HG02623 (cell line): ENCODE results near the gene CDK2.
A peak's percentile ranks its signal among the peaks of the same experiment; 100 is the strongest.
"Not testable (repeated sequence)": the region's sequence is repeated elsewhere in the genome, so short reads cannot be mapped to it uniquely, and the experiment has no call there.

ENCODE experiments used
- ATAC-seq: cut with Tn5 transposase; IDR thresholded peaks from one replicate; pipeline ENCODE4 v1.9.1; 2021; ENCODE audit warnings: moderate library complexity; ENCODE audit not compliant: unreplicated experiment

CDK2 gene

DNA sequence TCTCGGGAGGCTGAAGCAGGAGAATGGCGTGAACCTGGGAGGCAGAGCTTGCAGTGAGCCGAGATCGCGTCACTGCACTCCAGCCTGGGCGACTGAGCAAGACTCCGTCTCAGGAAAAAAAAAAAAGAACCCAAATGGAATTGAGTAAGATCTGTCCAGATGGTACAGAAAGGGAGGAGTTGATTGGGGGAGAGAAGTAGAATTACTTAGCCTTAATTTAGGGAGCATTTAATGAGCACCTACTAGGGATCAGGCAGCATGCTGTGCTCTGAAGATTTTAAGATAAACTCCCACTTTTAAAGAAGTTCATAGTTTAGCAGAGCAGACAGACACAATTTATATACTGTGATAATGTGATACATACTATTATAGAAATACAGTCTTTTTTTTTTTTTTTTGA, 11.8 kb downstream of the CDK2 start:
- no peak for ATAC-seq

DNA sequence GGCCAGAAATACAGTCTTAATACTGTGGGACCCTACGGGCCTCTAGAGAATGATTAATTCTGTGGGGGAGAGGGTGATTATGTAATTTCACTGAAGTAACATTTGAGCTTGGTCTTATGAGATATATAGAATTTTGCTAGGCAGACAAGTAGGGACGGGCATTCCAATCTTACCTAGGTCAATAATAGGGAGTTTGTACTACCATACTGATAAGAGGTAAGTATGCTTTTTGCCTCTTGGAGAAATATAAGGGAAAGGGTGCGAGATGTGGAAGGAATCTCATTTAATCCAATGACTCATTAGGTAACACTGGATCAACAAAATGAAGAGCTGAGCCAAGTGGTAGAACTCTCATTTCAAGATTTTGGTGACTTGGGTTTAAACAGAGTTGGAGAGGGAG, 12.4 kb downstream of the CDK2 start:
- ATAC-seq, result no peak

DNA sequence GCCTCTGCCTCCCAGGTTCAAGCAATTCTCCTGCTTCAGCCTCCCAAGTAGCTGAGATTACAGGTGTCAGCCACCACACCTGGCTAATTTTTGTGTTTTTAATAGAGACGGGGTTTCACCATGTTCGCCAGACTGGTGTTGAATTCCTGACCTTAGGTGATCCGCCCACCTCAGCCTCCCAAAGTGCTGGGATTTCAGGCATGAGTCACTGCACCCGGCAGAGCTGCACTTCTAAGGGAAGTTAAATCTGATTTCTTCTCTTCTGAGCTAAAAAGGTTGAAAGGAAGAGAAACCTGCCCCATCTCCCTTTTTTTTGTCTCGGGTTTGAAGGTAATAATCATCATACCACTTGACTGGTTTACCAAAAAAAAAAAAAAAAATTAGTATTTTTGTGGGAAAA, 15.3 kb downstream of the CDK2 start:
- ATAC-seq, result not testable (repeated sequence)

DNA sequence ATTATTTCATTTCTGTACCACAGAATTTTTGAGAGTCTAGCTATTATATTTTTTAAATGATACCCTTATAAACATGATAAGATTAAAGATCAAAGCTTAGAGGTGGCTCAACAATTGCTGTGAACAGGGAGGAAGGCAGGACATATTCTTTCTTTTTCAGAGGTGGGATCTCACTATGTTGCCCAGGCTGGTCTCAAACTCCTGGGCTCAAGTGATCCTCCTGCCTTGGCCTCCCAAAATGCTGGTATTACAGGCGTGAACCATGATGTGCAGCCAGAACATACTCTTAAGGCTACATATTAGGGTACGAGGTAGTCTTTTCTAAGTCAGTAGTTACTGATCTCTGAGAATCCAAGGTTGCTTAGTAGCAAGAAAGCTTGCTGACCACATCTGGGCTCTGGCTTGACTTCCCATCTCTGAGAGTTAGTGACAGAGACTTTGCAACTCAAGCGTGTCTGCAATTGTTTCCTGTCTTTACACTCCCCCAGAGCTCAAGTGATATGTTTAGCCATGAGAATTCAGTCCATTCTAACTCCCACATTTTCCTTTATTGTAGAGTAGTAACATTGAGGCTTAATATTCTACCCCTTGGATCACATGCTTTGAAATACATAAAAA, 15.8 kb downstream of the CDK2 start:
- ATAC-seq, result peak; percentile 72

DNA sequence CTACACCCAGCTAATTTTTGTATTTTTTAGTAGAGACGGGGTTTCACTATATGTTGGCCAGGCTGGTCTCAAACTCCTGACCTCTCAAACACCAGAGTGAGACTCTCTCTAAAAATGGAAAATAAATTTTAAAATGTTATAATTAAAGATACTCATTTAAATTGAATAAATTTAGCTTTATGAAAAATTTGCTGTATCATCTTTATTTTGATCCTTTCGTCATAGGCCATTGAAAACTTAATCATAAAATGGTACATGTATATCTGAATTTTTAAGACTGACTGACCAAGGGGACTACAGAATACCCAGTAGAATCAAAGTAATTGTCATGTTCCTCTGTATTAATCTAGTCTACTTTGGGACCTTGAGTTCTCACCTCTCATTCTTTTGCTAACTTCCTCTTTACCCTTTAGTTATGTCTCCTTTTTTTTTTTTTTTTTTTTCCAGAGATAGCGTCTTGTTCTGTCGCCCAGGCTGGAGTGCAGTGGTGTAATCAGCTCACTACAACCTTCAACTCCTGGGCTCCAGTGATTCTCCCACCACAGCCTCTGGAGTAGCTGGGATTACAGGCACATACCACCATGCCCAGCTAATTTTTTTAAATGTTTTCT, 16.7 kb downstream of the CDK2 start:
- no peak for ATAC-seq

DNA sequence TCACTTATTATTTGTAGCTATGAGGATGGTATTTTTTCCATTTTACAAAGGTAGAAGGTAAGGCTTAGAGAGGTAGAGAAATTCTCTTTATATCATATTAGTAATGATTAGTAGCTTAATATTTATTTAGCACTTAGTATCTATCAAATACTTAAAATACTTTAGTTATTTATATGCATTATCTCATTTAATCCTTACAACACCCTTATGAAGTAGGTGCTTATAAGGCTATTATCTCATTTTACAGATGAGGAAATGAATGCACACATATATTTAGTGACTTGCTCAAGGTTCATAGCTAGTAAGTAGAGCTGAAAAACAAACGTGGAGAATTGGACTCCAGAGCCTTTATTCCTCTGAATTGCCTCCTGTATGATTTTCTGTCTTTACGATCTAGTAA, 18.2 kb downstream of the CDK2 start:
- ATAC-seq, result no peak

DNA sequence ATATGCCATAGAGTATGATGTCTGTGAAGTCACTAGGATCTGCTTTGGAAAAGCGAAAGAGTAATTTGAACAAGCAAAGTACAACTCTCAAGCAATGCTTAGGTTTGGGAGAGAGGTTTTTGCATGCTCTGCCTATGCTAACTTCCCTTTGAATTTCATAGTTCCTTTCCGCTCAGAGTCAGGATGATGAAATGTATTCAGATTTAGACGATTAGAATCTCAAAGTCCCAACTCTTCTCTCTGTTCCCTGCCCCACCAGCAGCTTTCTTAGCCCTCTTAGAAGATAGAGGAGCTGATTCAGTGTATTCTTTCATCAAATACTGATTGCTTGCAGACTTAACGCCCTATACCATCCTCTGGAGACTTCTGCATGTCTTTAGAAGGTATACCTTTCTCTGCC, 18.7 kb downstream of the CDK2 start:
- ATAC-seq, result no peak

DNA sequence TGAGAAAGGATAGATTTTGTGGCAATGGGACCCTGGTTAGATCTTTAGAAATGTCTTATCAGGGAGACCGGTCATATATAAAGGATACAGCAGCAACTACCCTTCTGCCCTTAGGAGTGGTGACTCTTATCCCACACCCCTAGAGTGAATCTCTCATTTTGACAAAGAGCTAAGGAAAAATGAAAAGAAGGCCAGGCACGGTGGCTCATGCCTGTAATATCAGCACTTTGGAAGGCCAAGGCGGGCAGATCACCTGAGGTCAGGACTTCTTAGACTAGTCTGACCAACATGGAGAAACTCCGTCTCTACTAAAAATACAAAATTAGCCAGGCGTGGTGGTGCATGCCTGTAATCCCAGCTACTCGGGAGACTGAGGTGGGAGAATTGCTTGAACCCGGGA, 19.3 kb downstream of the CDK2 start:
- ATAC-seq, result not testable (repeated sequence)

DNA sequence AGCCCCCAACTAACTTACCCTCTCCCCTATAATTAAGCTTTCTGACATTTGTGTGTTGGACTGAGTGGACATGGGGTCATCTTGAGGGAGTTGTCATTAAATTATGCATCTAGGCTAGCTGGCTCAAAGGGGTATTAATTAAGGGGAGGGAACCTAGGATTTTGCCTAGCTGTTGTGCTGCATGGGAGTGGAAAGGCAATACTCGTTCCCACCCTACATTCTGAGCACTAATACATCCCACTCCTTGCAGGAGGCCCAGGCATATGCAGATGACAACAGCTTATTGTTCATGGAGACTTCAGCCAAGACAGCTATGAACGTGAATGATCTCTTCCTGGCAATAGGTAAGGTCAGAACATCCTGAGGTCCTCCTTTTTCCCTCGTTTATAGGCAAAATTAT, 24.5 kb downstream of the CDK2 start:
- no peak for ATAC-seq

DNA sequence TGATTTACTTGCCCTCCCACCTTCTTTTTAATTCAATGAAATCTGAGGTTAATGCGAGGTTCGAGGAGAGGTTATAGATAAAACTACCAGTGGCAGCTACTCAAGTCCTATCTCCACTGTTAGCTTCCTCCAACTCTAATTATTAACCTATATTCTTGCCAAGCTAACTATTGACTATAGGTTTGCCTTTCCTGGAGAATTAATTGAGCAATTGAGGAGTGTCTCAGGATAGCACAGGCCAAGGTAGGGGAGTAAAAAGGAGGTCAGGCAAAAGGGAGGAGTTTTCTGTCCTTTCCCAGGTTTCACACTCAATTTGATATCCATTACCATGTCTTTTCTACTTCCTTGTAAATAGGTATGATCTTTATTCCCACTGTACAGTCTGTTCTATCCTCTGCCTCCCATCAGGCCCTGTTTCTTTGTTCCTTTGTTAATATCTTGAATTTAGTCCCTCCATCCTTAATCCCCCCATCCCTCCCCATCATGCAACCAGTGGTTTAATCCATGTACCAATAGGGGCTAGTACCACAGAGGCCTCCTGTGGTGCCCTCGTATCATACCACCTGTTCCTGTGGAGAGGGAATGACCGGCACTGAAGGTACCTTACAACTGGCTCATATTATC, 26.7 kb downstream of the CDK2 start:
- ATAC-seq, result no peak

DNA sequence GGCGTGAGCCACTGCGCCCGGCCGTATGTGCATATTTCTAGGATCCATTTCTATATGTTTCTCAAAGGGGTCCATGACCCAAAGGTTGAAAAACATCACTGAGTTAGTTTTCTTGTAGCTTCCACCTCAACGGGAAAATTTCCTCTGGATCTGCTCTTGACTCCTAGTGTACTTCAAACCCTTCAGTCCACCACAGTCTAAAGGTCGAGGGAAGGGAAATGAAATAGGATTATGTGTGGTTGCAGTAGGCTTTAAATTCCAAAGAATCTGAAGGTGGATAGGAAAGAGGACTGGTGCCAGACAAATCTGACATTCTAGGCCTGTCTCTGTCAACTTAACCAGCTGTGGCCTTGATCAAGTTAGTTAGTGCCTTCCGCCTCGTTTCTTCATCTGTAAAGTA, 28.7 kb downstream of the CDK2 start:
- ATAC-seq, result no peak

DNA sequence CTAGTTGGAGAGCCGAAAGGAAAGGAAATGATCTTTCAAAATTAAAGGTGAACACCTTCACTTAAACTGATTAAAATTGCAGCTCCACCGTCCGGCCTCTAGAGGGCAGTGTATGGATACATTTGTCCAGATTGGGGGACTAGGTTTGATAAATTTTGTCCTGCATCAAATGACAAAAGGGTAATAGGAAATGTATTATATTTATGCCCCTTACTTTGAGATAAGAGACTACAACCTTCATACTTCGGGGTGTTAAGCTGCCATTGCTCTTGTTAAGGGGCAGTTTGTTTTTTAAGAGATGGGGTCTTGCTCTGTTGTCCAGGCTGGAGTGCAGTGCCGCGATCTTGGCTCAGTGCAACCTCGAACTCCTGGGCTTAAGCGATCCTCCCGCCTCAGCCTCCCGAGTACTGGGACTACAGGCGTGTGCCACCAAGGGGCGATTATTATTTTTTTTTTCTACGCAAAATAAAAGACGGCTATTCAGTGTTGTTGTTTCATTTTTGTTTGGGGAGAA, 29.6 kb downstream of the CDK2 start:
- ATAC-seq, result no peak

DNA sequence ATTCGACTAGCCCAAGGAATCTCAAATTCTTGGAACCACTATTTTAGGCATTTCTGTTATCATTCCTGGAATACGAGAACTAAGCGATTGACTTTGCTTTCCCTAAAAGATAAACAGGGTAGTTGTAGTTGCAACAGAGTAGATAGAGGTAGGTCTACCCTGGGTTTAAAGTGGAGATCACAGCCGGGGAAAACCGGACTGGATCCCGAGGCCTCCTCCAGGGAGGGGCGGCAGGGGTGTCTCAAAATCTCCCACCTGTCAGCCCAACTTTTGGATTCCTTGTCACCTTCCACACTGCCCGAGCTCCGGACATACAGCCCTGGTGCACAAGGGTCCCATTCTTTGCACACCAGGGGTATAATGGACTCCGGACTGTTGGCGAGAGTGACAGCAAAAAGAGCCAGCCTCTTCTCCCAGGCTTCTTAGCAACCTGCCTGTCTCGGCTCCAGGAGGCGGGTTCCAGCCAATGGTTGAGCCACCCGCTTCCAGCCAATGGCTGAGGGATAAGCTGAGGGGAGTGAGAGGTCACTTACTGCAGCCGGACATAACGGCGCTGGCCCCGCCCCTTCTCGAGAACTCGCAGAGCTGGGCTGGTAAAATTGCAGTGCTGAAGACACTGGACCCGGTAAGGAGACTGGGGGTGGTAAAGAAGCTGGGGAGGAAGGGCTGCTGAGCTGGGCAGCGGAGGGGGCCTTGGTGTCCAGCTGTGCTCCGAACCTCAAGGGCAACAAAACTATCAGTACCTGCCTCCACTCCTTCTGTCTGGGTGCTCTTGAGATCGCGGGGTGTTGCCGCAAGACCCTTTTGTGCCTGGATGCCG, 30.3 kb downstream of the CDK2 start, which contains the start of gene SUOX:
Gene SUOX, plus strand, starts transcription at position 562 of the 820 bp plus-strand sequence. CDS start 4,946 bp downstream, outside the sequence.
- ATAC-seq, result peak; percentile 99

DNA sequence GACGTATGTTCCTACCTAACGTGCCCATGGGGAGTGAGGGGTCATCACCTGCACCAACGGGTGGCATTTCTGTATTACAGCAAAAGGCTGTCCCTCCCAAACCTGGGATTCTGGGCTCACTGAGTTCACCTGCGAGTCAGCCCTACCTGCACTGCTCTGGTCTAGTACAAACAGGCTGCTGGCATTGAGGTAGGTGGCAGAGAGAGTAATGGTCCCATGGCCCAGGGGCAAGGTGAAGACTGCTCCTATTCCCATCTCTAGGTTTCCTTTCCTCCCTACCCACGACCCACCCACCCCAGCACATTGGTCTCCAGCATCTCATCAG, 30.9 kb downstream of the CDK2 start:
- ATAC-seq, result no peak

DNA sequence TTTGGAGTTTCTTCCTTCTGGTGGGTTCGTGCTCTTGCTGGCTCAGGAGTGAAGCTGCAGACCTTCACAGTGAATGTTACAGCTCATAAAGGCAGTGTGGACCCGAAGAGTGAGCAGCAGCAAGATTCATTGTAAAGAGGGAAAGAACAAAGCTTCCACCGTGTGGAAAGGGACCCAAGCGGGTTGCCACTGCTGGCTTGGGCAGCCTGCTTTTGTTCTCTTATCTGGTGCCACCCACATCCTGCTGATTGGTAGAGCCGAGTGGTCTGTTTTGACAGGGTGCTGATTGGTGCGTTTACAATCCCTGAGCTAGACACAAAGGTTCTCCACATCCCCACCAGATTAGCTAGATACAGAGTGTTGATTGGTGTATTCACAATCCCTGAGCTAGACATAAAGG, 32.9 kb downstream of the CDK2 start:
- ATAC-seq, result not testable (repeated sequence)

DNA sequence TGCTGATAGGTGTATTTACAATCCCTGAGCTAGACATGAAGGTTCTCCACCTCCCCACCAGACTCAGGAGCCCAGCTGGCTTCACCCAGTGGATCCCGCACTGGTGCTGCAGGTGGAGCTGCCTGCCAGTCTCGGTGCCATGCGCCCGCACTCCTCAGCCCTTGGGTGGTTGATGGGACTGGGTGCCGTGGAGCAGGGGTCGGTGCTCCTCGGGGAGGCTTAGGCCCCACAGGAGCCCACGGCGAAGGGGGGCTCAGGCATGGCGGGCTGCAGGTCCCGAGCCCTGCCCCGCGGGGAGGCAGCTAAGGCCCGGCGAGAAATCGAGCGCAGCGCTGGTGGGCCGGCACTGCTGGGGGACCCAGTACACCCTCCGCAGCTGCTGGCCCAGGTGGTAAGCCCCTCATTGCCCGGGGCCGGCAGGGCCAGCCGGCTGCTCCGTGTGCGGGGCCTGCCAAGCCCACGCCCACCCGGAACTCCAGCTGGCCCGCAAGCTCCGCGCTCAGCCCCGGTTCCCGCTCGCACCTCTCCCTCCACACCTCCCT, 33.4 kb downstream of the CDK2 start:
- ATAC-seq, result not testable (repeated sequence)

DNA sequence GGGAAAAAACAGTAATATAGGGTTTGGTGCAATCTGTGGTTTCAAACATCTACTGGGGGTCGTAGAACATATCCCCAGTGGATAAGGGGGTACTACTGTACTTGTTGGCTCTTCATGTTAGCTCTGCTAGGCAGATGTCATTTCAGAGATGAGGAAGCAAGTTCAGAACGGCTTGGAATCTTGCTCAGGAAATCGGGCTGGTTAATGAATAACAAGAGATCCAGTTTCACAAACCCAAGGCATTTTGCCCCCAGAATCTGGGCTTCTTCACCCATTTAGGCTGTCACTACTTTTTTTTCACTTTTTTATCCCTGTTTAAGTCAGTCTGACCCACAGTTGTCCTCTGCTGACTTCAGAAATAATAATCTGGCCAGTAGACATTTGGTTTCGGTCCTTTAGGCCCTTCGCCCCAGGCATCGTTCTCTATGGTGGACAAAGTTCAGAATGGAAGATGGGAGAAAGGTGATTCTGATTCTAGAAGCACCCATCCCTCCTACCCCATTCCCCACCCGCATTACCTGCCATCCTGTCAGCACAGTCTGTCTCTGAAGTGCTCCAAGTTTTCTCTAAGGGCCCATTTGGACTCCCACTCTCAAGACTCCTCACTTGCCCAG, 35.0 kb downstream of the CDK2 start:
- ATAC-seq, result no peak

DNA sequence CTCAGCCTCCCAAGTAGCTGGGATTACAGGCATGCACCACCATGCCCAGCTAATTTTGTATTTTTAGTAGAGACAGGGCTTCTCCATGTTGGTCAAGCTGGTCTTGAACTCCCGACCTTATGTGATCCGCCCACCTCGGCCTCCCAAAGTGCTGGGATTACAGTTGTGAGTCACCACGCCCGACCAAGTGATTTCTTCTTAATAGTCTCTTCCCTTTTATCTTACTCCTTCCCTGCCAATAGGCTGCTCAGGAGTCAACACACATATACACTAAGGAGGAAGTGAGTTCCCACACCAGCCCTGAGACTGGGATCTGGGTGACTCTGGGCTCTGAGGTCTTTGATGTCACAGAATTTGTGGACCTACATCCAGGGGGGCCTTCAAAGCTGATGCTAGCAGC, 36.7 kb downstream of the CDK2 start:
- not testable (repeated sequence) for ATAC-seq

DNA sequence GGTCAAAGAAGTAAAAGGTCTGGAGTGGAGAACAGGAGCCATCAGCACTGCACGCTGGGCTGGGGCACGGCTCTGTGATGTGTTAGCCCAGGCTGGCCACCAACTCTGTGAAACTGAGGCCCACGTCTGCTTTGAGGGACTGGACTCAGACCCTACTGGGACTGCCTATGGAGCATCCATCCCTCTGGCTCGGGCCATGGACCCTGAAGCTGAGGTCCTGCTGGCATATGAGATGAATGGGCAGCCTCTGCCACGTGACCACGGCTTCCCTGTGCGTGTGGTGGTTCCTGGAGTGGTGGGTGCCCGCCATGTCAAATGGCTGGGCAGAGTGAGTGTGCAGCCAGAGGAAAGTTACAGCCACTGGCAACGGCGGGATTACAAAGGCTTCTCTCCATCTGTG, 37.6 kb downstream of the CDK2 start:
- no peak for ATAC-seq

DNA sequence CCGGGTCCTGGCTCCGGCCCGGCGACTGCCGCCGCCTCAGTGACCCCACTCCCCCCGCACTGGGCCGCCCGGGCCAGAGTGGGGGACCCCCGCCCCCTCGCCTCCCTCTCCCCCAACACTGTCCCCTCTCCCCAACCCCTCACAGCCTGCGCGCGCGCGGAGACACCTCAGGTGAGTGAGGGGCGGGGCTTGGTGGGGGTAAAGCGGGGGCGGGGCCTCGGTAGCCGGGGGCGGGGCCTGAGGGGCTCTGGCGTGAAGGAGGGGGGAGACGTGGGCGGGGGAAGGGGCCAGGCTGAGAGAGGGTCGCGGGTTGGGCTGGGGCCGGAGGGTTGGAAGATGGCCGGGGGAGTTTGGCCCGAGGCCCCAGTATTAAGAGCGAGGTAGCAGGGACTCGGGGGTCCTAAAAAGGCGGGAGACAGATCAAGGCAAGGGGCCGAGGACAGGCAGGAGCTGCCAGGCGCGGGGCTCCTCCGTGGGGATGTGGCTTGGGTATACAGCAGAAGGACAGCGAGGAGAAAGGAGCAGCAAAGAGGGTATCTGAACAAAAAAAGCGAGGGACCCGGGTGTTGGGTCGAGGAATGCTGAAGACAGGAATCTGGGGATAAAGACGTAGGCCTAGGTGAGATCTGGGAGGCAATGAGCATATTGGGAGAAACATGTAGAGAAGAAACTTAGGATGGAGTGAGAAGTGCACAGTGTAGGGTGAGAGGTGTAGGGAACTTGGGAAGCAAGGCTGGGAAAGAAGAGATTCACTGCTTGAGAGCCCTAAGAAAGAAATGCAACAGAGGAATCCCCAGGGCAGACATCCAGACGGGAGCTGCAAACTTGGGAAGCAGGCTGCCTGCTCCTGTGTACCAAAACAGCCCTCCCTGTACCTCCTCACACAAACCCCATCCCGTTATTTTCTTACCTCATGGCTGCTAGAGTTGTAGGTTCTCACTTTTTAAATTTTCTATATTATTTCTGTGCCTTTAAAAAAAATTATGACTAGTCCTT, 41.2 kb downstream of the CDK2 start:
- peak; percentile 34 for ATAC-seq
